Stimulated activated naive CD8-positive, alpha-beta T cell treated with anti-CD3 and anti-CD28 coated beads, Interleukin-15, amount 100 ng/mL, for 72 hours (primary cell): Measurements from ENCODE around the gene TOR1AIP1.
"Not testable (repeated sequence)": the region's sequence is repeated elsewhere in the genome, so short reads cannot be mapped to it uniquely, and the experiment has no call there.

Experiments
- ATAC-seq: fragments of 150-1000 bp; cut with Tn5 transposase; 2 replicates; pipeline ENCODE4 v1.10.0; 2021; ENCODE audit warnings: mild to moderate bottlenecking, moderate library complexity
- DNase-seq, 2 donors: peaks; one replicate each; pipeline ENCODE4 v3.0.0; 2021 to 2022
- H3K27ac Mint-ChIP-seq, 2 donors: one replicate each; pipeline ENCODE4 v1.8.0; 2022; ENCODE audit warnings: mild to moderate bottlenecking in 2 of 2, mixed read lengths in 2 of 2, moderate library complexity in 2 of 2
- H3K27me3 Mint-ChIP-seq: one replicate; pipeline ENCODE4 v1.8.0; 2022; ENCODE audit warnings: mixed read lengths
- H3K4me1 Mint-ChIP-seq: one replicate; pipeline ENCODE4 v1.8.0; 2022; ENCODE audit warnings: mild to moderate bottlenecking, mixed read lengths
- H3K4me3 Mint-ChIP-seq, 2 donors: one replicate each; pipeline ENCODE4 v1.8.0; 2022; ENCODE audit warnings: mild to moderate bottlenecking in 2 of 2, mixed read lengths in 2 of 2, moderate library complexity in 1 of 2
- H3K9me3 Mint-ChIP-seq, 2 donors: one replicate each; pipeline ENCODE4 v1.8.0; 2022; ENCODE audit warnings: mixed read lengths in 2 of 2

TOR1AIP1 gene

GRCh38 chr1:179882253-179883039, at the start of gene TOR1AIP1:
TSS of gene TOR1AIP1 (plus strand) at chr1:179882285. CDS start at chr1:179882503, 218 bp downstream.
- H3K27me3 Mint-ChIP-seq: no peaks in the 10 kb centered on the region
- H3K4me1 Mint-ChIP-seq: peaks cover 50% of the 10 kb centered on the region

GRCh38 chr1:179836686-179837445, 45.2 kb upstream of the TOR1AIP1 start:
- not testable (repeated sequence) for H3K27ac Mint-ChIP-seq, H3K27me3 Mint-ChIP-seq

More at GRCh38 chr1:179882253-179883039, at the start of gene TOR1AIP1:
- DNase-seq (peak; percentile 99), ATAC-seq (peak; percentile 84)
- Mint-ChIP-seq H3K27ac (peak within 1 kb of the TSS; percentile 99 to 100), H3K9me3 (no peaks in the 10 kb centered on the region), H3K4me3 (peak within 1 kb of the TSS; percentile 96 to 99)

GRCh38 chr1:179840107-179840506, 42.0 kb upstream of the TOR1AIP1 start:
- H3K9me3 Mint-ChIP-seq: no peaks in the 10 kb centered on the region
- no peaks in the 10 kb centered on the region for H3K4me1 Mint-ChIP-seq
- H3K27ac Mint-ChIP-seq: peak overlapping the region in 1 of 2 donors; percentile 35
- ATAC-seq (no peak), DNase-seq (no peak)
- H3K27me3 Mint-ChIP-seq: no peaks in the 10 kb centered on the region
- no peak overlapping the region for H3K4me3 Mint-ChIP-seq

More at GRCh38 chr1:179836686-179837445, 45.2 kb upstream of the TOR1AIP1 start:
- DNase-seq, H3K4me1 Mint-ChIP-seq, H3K9me3 Mint-ChIP-seq, H3K4me3 Mint-ChIP-seq, ATAC-seq: not testable (repeated sequence)

- H3K4me3 Mint-ChIP-seq: no peak overlapping the region
- peaks cover 6% of the 10 kb centered on the region for H3K4me1 Mint-ChIP-seq
- ATAC-seq (no peak), DNase-seq (no peak)
- no peak overlapping the region for H3K27ac Mint-ChIP-seq
- no peaks in the 10 kb centered on the region for H3K9me3 Mint-ChIP-seq
- H3K27me3 Mint-ChIP-seq: no peaks in the 10 kb centered on the region
Measured at GRCh38 chr1:179848233-179848632, 33.9 kb upstream of the TOR1AIP1 start.

GRCh38 chr1:179853102-179853501, 29.0 kb upstream of the TOR1AIP1 start:
- no peaks in the 10 kb centered on the region for H3K4me1 Mint-ChIP-seq

GRCh38 chr1:179855831-179856230, 26.3 kb upstream of the TOR1AIP1 start:
- H3K9me3 Mint-ChIP-seq, ATAC-seq, H3K4me1 Mint-ChIP-seq, H3K27me3 Mint-ChIP-seq, H3K27ac Mint-ChIP-seq, DNase-seq, H3K4me3 Mint-ChIP-seq: not testable (repeated sequence)

More at GRCh38 chr1:179853102-179853501, 29.0 kb upstream of the TOR1AIP1 start:
- ATAC-seq (no peak), DNase-seq (no peak)
- no peak overlapping the region for H3K27ac Mint-ChIP-seq
- H3K4me3 Mint-ChIP-seq: no peak overlapping the region
- no peaks in the 10 kb centered on the region for H3K9me3 Mint-ChIP-seq
- H3K27me3 Mint-ChIP-seq: no peaks in the 10 kb centered on the region

- no peak for ATAC-seq
- Mint-ChIP-seq H3K9me3 (no peaks in the 10 kb centered on the region), H3K4me1 (no peaks in the 10 kb centered on the region), H3K27ac (no peak overlapping the region), H3K27me3 (no peaks in the 10 kb centered on the region), H3K4me3 (no peak overlapping the region)
- no peak for DNase-seq
Measured at GRCh38 chr1:179856296-179856695, 25.8 kb upstream of the TOR1AIP1 start.

GRCh38 chr1:179857009-179857408, 25.1 kb upstream of the TOR1AIP1 start:
- H3K9me3 Mint-ChIP-seq: no peaks in the 10 kb centered on the region
- no peak for DNase-seq
- H3K4me1 Mint-ChIP-seq: no peaks in the 10 kb centered on the region
- no peaks in the 10 kb centered on the region for H3K27me3 Mint-ChIP-seq
- no peak overlapping the region for H3K4me3 Mint-ChIP-seq
- no peak overlapping the region for H3K27ac Mint-ChIP-seq
- ATAC-seq: no peak

- Mint-ChIP-seq H3K9me3 (no peaks in the 10 kb centered on the region), H3K27me3 (no peaks in the 10 kb centered on the region), H3K27ac (no peak overlapping the region), H3K4me1 (no peaks in the 10 kb centered on the region), H3K4me3 (no peak overlapping the region)
- DNase-seq: no peak
- no peak for ATAC-seq
Measured at GRCh38 chr1:179860652-179861051, 21.4 kb upstream of the TOR1AIP1 start.

GRCh38 chr1:179865377-179865776, 16.7 kb upstream of the TOR1AIP1 start:
- DNase-seq: no peak
- no peak for ATAC-seq
- Mint-ChIP-seq H3K4me3 (no peak overlapping the region), H3K4me1 (peaks cover 9% of the 10 kb centered on the region), H3K27ac (no peak overlapping the region), H3K9me3 (no peaks in the 10 kb centered on the region), H3K27me3 (no peaks in the 10 kb centered on the region)

- no peaks in the 10 kb centered on the region for H3K9me3 Mint-ChIP-seq
- no peak overlapping the region for H3K27ac Mint-ChIP-seq
- peaks cover 9% of the 10 kb centered on the region for H3K4me1 Mint-ChIP-seq
- no peak for DNase-seq
- no peaks in the 10 kb centered on the region for H3K27me3 Mint-ChIP-seq
- no peak overlapping the region for H3K4me3 Mint-ChIP-seq
- no peak for ATAC-seq
Measured at GRCh38 chr1:179866616-179867015, 15.5 kb upstream of the TOR1AIP1 start.

- ATAC-seq (peak; percentile 74), DNase-seq (peak; percentile 31 to 33)
- Mint-ChIP-seq H3K27me3 (no peaks in the 10 kb centered on the region), H3K4me1 (peaks cover 17% of the 10 kb centered on the region), H3K27ac (peak overlapping the region; percentile 12 to 35), H3K4me3 (no peak overlapping the region), H3K9me3 (no peaks in the 10 kb centered on the region)
Measured at GRCh38 chr1:179867493-179868330, 14.4 kb upstream of the TOR1AIP1 start.

- Mint-ChIP-seq H3K4me3 (no peak overlapping the region), H3K27ac (peak overlapping the region in 1 of 2 donors; percentile 64), H3K4me1 (peaks cover 43% of the 10 kb centered on the region), H3K27me3 (no peaks in the 10 kb centered on the region), H3K9me3 (no peaks in the 10 kb centered on the region)
- ATAC-seq: no peak
- no peak for DNase-seq
Measured at GRCh38 chr1:179870870-179871269, 11.2 kb upstream of the TOR1AIP1 start.

- H3K27me3 Mint-ChIP-seq: no peaks in the 10 kb centered on the region
- no peak overlapping the region for H3K27ac Mint-ChIP-seq
- peaks cover 50% of the 10 kb centered on the region for H3K4me1 Mint-ChIP-seq
- DNase-seq (no peak), ATAC-seq (no peak)
- H3K4me3 Mint-ChIP-seq: no peak overlapping the region
- no peaks in the 10 kb centered on the region for H3K9me3 Mint-ChIP-seq
Measured at GRCh38 chr1:179871940-179872339, 10.1 kb upstream of the TOR1AIP1 start.

GRCh38 chr1:179872558-179872957, 9.5 kb upstream of the TOR1AIP1 start:
- peak overlapping the region in 1 of 2 donors; percentile 19 for H3K27ac Mint-ChIP-seq
- H3K9me3 Mint-ChIP-seq: no peaks in the 10 kb centered on the region
- H3K4me3 Mint-ChIP-seq: no peak overlapping the region
- H3K4me1 Mint-ChIP-seq: peaks cover 49% of the 10 kb centered on the region
- ATAC-seq (no peak), DNase-seq (no peak)
- no peaks in the 10 kb centered on the region for H3K27me3 Mint-ChIP-seq
